ENCODE results near the gene OR13A1. TPM values are rescaled to one million over a fixed set of nuclear protein-coding genes. Genes with fewer than 3 reads are reported as not detected.

The OR13A1 gene
- total RNA-seq, 1 experiment from 2014 or later, result not detected

- BruUV-seq (replicated peaks), result no TSS peak
- no peaks in the 10 kb centered on the region for H3F3A ChIP-seq (ENCODE audit: insufficient read depth, low read depth)
- no peaks in the 10 kb centered on the region for H3K36me3 ChIP-seq (ENCODE audit: low read depth)
- H3K4me1 ChIP-seq (replicated peaks; ENCODE audit: insufficient read depth), result no peaks in the 10 kb centered on the region
- CTCF ChIA-PET, result no interaction called here
- no peaks in the 10 kb centered on the region for H4K20me1 ChIP-seq (ENCODE audit: insufficient read depth)
- no peak for TF ChIP-seq CTCF (conservative IDR thresholded peaks at IDR 0.05)
- no peak for TF ChIP-seq EZH2 (IDR thresholded peaks at IDR 0.05; ENCODE audit: low read depth)
- intact Hi-C loops (cut with micrococcal nuclease; ENCODE audit: unreplicated experiment), result loop anchor here (5.0 to 10.0 kb wide), 3 partner anchors 120 to 772 kb away; partner anchors contain the start of genes ALOX5 and ZFAND4
- no peak overlapping the region for H3K4me2 ChIP-seq
- POLR2A ChIA-PET (ENCODE audit: unreplicated experiment), result interaction anchor here (0.7 kb wide), 1 partner anchor 20 kb away, joined by 6 read pairs; no protein-coding TSS in a partner anchor
- H2AFZ ChIP-seq, result no peak overlapping the region
- H3K4me3 ChIP-seq, result no peak overlapping the region
- H3K27ac ChIP-seq, result no peak overlapping the region
- H3K9me2 ChIP-seq (ENCODE audit: insufficient read depth), result no peaks in the 10 kb centered on the region
- H3K27me3 ChIP-seq (ENCODE audit: insufficient read depth, low read depth), result no peaks in the 10 kb centered on the region
- H3K79me2 ChIP-seq (ENCODE audit: low read depth), result no peaks in the 10 kb centered on the region
- DNase-seq, result no peak
- H3K9me3 ChIP-seq (ENCODE audit: insufficient read depth, low read depth), result no peaks in the 10 kb centered on the region
These were observed 60.5 kb downstream of the OR13A1 start for GRCh38 chr10:45254892-45255291.

- no TSS peak for BruUV-seq (replicated peaks)
- H3K4me3 ChIP-seq, result no peak overlapping the region
- H3K4me2 ChIP-seq, result no peak overlapping the region
- DNase-seq, result no peak
- H3K36me3 ChIP-seq (ENCODE audit: low read depth), result no peaks in the 10 kb centered on the region
- H3F3A ChIP-seq (ENCODE audit: insufficient read depth, low read depth), result no peaks in the 10 kb centered on the region
- no peaks in the 10 kb centered on the region for H4K20me1 ChIP-seq (ENCODE audit: insufficient read depth)
- CTCF ChIA-PET, result no interaction called here
- H3K27me3 ChIP-seq (ENCODE audit: insufficient read depth, low read depth), result no peaks in the 10 kb centered on the region
- no peaks in the 10 kb centered on the region for H3K9me2 ChIP-seq (ENCODE audit: insufficient read depth)
- H3K27ac ChIP-seq, result no peak overlapping the region
- H3K9me3 ChIP-seq (ENCODE audit: insufficient read depth, low read depth), result no peaks in the 10 kb centered on the region
- POLR2A ChIA-PET (ENCODE audit: unreplicated experiment), result interaction anchor here (0.6 kb wide), 1 partner anchor 270 kb away, joined by 3 read pairs; no protein-coding TSS in a partner anchor
- no peak for TF ChIP-seq EZH2 (IDR thresholded peaks at IDR 0.05; ENCODE audit: low read depth)
- TF ChIP-seq CTCF (conservative IDR thresholded peaks at IDR 0.05), result no peak
- H2AFZ ChIP-seq, result no peak overlapping the region
- intact Hi-C loops (cut with micrococcal nuclease; ENCODE audit: unreplicated experiment), result loop anchor here (5.0 to 10.0 kb wide), 3 partner anchors 121 to 774 kb away; partner anchors contain the start of genes ALOX5 and ZFAND4
- no peaks in the 10 kb centered on the region for H3K4me1 ChIP-seq (replicated peaks; ENCODE audit: insufficient read depth)
- H3K79me2 ChIP-seq (ENCODE audit: low read depth), result no peaks in the 10 kb centered on the region
These were observed 62.1 kb downstream of the OR13A1 start for GRCh38 chr10:45253183-45253914.

Other genes starting within 250 kb of the OR13A1 start
- 66.5 and 86.8 TPM in 2 replicates for gene ALOX5, start 58.6 kb upstream of the OR13A1 start, total RNA-seq (2021)

Measured in PC-9 (cell line).